GM18907 (cell line): Measurements from ENCODE around the gene SPAG16.
A peak's percentile ranks its signal among the peaks of the same experiment; 100 is the strongest.

Experiments used
- ATAC-seq: cut with Tn5 transposase; IDR thresholded peaks from one replicate; pipeline ENCODE4 v1.9.1; 2021; ENCODE audit warnings: mild to moderate bottlenecking, moderate library complexity; ENCODE audit not compliant: unreplicated experiment

The SPAG16 gene

DNA sequence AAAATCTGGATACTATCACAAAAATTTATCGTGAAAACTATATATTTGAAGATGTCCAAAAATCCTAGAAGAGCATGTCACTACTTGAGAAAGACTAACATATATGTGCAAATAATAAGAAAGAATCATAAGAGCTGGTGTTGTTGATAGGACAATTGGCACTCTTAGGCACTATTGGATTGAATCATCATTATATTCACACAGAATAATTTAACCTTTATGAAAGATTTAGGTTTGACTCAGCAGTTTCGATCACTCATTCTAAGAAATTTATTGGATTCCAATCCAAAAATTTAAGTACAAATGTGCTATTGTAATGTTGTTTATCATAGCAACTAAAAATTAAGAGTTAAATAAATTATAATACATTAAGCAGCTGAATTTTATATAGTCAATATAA lies 503.6 kb downstream of the SPAG16 start:
- ATAC-seq: peak; percentile 51

DNA sequence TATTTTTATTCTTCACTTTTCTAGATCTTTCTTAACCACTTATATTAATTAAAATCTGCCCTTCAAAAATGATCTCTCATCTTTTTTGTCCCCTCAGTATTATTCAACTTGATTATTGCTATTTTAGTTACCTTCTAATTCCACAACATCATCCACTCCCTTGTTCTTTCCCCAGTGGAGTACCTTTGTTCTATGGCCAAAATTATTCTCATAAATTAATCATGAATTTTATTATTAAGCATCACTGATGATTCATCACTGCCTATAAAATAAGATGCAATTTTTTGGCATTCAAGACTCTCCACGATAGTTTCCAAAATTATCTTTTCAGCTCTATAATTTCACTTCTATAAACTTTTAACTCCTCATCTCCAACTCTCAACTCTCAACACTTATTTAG lies 505.7 kb downstream of the SPAG16 start:
- ATAC-seq: no peak

DNA sequence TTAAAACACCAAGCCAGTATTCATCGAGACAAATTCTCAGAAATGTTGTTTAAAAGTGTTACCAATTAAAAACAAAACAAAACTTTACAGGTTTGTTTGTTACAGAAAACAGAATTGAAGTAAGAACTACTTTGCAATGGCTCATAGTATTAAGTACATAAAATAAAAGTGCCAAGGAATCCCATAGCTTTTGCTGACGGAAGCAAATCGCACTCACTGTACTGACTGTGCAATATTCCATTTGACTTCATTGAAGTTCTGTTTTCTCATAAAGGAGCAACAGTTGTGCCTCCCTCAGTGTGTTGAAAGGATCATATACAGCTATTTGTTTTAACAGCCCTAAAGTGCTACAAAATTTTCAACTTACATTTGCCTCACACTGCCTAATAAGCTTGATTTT lies 507.8 kb downstream of the SPAG16 start:
- ATAC-seq: no peak

DNA sequence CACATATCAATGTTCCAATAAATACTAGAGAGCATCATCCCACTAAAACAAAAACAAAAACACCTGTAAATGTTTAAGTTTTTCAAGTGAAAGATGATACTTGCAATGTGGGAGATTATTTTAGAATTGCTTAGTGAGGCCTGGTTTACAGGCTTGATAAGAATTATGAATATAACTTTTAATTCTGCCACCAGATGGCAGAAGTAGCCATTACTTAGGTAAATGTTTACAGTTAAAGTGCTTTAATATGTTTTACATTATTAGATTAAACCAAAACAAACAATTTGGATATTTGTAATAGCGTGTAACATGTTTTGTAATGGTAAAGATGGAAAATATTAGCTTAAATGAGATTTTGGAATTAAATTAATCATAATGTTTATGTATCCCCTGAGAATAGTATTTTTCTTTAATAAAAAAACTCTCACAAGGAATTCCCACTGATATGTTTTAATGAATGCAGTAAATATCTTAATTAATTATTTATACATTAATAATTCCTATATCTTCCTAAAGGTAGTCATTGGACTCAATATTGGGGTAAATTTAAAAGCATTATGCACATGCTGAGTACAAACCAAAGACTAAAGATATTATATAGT lies 522.0 kb downstream of the SPAG16 start:
- ATAC-seq: no peak

DNA sequence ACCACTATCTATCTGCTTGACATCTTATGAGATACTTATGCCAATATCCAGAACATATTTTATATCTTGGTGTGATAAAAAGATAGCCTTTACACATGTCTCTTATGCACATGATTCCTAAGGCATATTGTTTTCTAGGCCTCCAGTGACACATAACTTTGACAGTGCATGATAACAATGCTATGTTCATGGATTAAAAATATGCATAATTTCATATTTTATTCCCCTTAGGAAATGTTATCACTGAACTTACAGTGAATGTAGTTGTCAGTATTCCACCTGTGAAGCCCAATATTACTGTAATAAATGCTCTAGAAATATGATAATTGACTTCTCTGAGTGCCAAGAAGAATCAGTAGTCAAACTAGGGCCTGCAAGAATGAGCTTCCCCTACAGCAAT lies 532.3 kb downstream of the SPAG16 start:
- ATAC-seq: no peak

DNA sequence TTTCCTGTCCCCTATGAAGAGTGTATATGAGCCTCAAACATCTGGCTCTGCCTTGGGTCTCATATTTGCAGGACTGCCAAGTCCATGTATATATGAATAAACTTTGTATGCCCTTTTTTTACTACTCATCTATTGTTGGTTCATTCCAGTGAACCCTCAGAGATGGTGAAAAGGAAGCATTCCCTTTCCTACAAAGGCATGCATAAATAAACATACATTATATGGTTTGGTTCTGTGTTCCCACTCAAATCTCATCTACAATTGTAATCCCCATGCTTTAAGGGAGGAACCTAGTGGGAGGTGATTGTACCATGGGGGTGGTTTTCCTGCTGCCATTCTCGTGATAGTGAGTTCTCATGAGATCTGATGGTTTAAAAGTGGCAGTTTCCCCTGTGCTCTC lies 534.2 kb downstream of the SPAG16 start:
- ATAC-seq: no peak

DNA sequence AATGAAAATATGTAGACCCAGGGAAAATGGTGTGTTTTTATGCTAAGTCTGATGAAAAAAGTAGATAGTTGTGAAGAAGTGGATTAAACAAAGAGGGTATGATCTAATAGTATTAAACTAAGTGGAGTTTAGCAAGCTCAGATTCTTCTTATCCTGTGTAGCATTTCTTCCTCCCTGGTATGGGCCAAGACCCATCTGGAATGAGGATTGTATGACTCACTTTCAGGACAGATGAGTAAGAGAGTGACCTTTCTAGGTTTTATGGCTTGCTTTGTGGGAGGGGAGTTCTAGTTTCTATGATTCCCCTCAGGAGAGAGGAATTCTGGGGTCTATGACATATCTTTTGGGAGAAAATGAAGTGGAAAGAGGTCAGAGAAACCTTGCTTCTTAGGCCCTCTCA lies 550.1 kb downstream of the SPAG16 start:
- ATAC-seq: no peak

DNA sequence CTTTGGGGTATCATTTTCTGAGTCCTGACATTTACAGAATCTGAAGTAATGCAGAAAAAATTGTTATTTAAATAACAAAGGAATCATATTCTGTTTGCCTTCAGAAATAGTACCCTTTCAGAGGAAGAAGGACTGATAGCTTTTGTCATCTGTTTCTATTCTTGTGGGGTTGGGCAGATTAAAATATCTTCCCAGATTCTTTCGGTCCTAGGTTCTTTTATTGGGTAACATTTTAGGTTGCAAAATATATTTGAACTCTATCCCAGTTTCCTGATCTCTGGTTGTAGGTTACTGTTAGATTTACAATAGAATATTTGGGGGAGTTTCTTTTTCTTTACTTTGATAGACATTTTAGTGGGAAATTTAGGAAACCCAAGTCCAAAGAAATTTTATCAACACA lies 550.5 kb downstream of the SPAG16 start:
- no peak for ATAC-seq

DNA sequence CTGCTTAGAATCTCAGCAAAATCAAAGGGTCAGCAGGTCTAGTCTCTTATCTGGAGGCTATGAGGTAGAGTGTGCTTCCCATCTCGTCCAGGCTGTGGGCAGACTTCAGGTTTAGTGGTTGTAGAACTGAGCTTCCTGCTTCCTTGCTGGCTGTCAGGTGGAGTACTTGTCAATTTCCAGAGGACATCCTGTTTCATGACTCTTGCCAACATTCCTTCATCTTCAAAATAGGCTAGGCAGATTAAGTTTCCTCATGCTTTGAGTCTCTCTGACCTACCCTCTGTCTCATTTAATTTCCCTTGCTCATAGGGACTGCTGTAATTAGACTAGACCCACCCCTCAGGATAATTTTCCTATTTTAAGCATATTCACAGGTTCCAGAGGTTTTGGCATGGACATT lies 562.6 kb downstream of the SPAG16 start:
- ATAC-seq: no peak

DNA sequence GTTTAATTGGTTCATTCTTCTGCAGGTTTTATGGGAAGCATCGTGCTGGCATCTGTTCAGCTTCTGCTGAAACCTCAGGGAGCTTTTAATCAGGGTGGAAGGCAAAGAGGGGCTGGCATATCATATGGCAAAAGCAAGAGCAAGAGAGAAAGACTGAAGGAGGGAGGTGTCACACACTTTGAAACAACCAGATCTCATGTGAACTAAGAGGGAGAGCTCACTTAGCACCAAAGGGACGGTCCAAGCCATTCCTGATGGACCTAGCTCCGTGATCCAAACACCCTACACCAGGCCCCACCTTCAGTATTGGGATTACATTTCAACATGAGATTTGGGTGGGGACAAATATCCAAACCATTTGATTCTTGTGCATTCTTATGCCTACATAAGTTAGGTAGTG lies 563.1 kb downstream of the SPAG16 start:
- no peak for ATAC-seq

DNA sequence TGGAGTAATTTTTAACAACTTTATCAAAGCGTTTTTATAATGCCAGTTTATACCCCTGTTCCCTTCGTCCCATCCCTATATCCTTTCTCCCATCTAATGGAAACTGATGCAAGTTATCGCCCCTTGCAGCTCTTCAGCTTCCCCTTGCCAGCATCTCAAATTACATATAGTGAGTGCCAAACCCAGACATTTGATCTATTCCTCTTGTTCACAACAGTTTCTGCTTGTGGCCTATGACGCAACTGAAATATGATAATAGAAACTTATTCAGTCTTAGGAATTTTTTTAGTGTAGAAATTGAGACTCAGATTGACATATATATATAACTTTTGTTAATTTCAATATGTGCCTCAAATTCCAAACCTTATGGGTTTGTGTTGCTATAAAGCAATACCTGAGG lies 564.4 kb downstream of the SPAG16 start:
- ATAC-seq: no peak

DNA sequence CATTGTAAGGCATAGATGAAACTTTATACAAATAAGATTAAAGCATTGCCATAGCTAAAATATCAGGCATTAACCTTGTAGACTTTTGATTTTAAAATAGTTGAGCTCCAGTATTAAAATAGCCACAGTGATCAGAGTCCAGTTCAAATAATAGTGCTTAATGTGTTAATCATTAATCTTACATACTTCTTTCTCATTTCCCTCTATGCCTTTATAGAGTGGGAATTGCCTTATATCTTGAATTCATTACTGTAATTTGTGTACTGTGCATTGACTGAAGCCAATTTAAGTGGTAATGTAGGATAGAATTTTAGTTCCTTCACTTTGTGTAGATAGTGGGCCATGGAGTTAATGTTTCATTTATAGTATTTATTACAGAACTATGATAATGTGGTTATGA lies 577.4 kb downstream of the SPAG16 start:
- no peak for ATAC-seq

DNA sequence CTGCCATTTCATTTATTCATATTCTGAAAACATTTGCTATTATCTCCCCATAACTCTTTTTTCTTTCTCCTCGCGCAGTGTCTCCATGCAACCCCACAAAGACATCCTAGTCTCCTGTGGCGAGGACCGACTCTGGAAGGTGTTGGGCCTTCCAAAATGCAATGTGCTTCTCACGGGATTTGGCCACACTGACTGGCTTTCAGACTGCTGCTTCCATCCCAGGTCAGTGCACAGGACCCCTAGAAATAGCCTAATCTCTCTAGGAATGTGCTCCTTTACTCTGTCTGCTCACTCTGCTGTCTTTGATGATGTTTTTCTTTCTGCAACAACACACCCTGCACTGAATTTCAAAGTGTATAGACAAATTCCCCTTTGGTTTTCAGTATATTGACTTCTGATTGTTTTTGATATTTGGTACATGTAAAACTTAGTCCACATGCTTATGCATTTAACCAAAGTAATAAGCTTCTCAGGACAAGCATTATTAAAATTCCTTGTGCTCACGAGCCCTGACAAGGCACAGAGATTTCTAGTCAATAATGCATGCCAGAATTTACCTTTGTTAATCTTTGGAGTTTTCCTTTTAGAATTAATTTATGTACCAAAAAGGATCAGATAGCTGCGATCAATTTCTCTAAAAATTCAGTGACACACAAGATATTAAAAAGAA lies 578.3 kb downstream of the SPAG16 start:
- ATAC-seq: no peak

DNA sequence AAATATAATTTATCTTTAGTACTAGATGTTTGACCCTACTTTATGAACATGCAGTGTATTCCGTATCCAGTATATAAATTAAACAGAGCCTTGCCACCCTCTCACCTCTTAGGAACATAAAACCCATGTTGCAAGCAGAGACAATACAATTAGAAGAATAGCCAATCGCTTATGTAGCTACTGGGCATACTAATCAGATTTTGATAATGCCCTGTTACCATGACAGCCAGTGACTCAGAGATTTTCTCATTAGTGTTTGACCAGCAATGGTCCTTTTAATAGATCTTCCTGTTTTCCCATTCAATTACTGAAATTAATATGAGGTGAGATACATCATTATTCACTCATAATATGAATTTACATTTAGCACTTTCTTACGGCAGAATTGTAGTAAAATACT lies 579.3 kb downstream of the SPAG16 start:
- ATAC-seq: no peak

DNA sequence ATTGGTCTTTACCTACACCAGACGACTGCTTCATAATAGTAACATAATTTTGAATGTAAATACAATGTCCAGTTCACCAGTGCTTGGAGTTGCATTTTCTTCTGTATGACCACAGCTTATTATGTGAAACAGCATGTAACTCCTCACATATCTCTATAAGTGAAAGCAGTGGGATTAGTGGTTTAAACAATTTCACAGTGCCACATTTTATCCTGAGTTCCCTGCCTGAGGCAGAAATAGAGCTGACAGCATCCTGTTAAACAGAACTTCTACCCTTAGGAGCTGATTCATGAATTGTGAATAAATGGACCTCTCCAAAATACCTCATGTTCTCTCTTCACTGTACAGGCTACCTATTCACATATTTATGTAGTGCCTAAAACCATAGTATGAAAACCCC lies 584.3 kb downstream of the SPAG16 start:
- ATAC-seq: no peak

DNA sequence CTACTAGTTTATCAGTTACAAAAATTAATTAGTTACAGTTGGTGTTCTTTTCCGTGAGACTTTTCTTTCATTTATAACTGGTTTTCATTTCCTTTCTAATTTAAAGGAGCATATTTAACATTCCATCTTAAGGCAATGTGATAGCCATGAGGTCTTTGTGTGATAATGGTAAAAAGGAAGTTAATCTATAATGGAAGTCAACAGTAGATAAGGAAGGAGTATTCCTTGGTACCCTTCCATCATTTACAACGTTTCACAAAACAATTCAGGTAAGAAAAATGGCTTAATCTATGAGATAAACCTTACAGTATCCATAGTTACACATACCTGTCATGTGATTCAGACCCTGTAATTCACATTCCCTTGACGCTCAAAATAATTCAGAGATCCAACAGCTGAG lies 601.2 kb downstream of the SPAG16 start:
- ATAC-seq: no peak

DNA sequence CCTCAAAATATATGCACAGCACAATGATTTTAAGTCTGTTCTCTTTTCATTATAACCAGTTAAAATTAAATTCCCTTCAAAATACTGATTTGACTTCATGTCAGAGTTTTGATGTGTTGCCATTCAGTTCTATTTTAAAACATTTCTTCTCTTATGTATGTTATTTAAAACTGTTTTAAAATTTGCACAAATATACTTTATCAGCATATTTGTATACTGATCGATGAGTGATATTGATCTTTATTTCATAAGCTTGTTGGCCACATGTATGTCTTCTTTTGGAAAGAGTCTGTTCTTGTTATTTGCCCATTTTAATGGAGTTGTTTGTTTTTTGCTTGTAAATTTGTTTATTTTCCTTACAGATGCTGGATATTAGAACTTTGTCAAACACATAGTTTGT lies 630.2 kb downstream of the SPAG16 start:
- ATAC-seq: no peak

DNA sequence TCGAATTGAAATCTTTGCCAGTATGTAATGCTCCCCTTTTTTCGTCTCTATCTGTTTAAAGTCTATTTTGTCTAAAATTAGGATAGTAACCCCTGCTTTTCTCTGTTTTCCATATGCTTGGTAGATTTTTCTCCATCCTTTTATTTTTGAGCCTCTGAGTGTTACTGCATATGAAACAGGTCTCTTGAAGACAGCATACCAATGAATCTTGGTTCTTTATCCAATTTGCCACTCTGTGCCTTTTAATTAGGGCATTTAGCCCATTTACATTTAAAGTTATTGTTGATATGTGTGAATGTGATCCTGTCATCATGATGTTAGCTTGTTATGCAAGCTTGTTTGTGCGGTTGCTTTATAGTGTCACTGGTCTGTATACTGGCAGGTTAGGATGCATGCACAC lies 635.8 kb downstream of the SPAG16 start:
- no peak for ATAC-seq

DNA sequence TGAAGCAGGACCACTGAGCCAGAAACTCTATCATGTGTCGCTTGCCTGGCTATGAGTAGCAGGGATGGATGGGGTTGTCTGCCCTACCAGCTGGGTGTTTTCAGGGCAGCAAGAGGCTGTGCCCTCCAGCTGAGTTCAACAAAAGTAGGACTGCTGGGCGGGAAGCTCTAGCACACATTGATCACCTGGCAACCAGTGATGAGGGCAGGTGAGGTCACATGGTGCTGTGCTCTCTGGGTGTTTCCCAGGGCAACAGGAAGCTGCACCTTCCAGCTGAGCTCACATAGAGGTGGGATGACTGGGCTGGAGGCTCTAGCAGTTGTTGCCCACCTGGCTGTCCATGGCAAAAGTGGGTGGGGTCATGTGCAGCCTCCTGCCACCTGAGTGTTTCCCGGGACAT lies 639.3 kb downstream of the SPAG16 start:
- ATAC-seq: no peak

DNA sequence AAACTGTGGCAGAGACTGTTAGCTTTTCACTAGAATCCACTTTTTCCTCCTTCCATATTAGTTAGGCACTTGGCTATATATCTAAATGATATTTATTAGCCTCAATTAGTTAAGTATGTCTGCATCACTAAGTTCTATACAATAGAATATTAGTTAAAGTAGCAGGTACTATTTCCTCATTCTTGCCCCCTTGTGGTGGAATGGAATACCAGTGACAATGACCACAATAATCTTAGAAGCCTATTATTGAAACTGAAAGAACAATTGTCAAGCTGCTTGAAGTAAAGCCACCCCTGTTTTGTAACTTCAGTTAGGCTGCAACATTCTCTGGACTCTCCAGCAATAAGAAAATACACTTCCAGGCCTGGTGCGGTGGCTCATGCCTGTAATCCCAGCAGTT lies 650.3 kb downstream of the SPAG16 start:
- peak; percentile 98 for ATAC-seq

DNA sequence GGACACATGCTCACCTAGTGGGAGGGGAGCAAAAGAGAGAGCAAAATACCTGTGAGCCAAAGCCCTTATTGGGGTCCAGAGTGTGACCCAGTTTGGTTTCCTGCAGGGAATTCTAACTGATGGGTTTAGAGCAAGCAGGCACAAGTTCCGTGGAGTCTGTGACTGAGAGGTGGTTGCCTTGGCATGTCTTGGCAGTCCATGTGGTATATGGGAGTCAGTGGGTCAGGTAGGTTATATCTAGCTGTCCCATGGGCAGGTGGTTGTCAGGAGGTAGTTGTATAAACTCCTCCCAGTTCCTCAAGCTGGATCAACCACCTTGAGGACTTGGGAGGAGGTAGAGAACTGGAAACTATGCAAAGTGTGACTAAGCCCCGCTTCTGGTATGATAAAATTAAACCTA lies 673.8 kb downstream of the SPAG16 start:
- ATAC-seq: no peak

DNA sequence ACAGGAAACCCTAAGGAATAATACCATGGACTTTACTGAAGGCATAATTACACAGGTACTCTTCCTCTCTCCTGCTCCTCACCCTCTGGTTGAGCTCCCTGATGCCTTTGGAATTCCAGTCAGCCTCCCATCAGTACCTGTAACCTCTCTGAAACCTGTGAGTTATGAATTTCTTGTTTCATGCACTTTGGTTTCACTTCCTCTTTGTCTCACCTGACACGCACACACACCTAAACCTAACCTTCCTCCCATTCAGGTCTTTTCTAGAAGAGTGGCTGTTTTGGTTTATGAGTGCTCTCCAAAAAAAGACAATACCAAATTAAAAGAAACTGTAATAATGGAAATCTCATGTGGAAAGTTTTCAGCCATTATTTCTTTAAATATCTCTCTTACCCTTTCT lies 675.3 kb downstream of the SPAG16 start:
- ATAC-seq: no peak

DNA sequence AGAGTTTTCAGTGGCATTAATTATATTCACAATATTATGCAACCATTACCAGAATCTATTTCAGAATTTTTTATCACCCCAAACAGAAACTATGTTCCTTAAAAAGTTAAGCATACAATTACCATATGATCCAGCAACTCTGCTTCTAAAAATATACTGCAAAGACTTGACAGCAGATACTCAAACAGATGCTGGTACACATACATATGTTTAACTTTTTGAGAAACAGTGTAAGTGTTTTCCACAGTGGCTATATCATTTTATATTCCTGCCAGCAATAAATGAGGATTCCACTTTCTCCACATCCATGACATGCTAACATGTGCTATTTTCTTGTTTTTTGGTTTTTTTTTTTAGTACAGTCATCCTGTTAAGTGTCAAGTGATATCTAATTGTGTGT lies 687.3 kb downstream of the SPAG16 start:
- no peak for ATAC-seq
